ENCODE measurements around the gene MISP. TPM values are rescaled to one million over a fixed set of nuclear protein-coding genes. Genes with fewer than 3 reads are reported as not detected.

MISP gene
- total and polyA plus RNA-seq, 2 of the 13 experiments (the other 11 are each of a cell fraction or from before 2014, with no cell fraction given) = 0.67 to 1.3 TPM

GRCh38 chr19:800360-801029 lies 49.6 kb downstream of the MISP start (continued):
- TF ChIP-seq PATZ1 (CRISPR knock-in tag; IDR thresholded peaks at IDR 0.05) (peak; percentile 55; the same call in 1 of the 2 replicates), HDAC1 (CRISPR knock-in tag; IDR thresholded peaks at IDR 0.05) (no peak), HIVEP1 (CRISPR knock-in tag; IDR thresholded peaks at IDR 0.05) (no peak), MXD3 (CRISPR knock-in tag; IDR thresholded peaks at IDR 0.05) (no peak), SP5 (CRISPR knock-in tag; IDR thresholded peaks at IDR 0.05; ENCODE audit: borderline replicate concordance, low read depth) (peak; percentile 39; the same call in 1 of the 2 replicates), ZBTB20 (CRISPR knock-in tag; IDR thresholded peaks at IDR 0.05; ENCODE audit: borderline replicate concordance, low read depth) (no peak), PLSCR1 (CRISPR knock-in tag; IDR thresholded peaks at IDR 0.05; ENCODE audit: borderline replicate concordance) (no peak), ARNT2 (CRISPR knock-in tag; IDR thresholded peaks at IDR 0.05; ENCODE audit: low read depth) (no peak), EHMT2 (IDR thresholded peaks at IDR 0.05; ENCODE audit: borderline replicate concordance, low read depth, low read length) (no peak), ATF7 (IDR thresholded peaks at IDR 0.05) (no peak), ATF7 (CRISPR knock-in tag; IDR thresholded peaks at IDR 0.05) (no peak), ZGPAT (CRISPR knock-in tag; IDR thresholded peaks at IDR 0.05) (no peak), GATAD2A (CRISPR knock-in tag; IDR thresholded peaks at IDR 0.05) (peak; percentile 25; the same call in 1 of the 2 replicates), ZBTB42 (CRISPR knock-in tag; IDR thresholded peaks at IDR 0.05) (no peak), UBTF (CRISPR knock-in tag; IDR thresholded peaks at IDR 0.05) (no peak; the same call in 1 of the 2 replicates), SOX13 (IDR thresholded peaks at IDR 0.05) (no peak), SOX13 (CRISPR knock-in tag; conservative IDR thresholded peaks at IDR 0.05 in 1 of 2, IDR thresholded peaks at IDR 0.05 in 1 of 2) (peak in 1 of 2 experiments; percentile 19; a peak in 1 of 4 replicates), MED1 (CRISPR knock-in tag; IDR thresholded peaks at IDR 0.05) (0 out of 2 replicates have a peak, but pooled peaks have one; percentile 15), ZC3H4 (CRISPR knock-in tag; IDR thresholded peaks at IDR 0.05; ENCODE audit: borderline replicate concordance) (no peak), BRF2 (CRISPR knock-in tag; IDR thresholded peaks at IDR 0.05) (no peak)

Measured in HepG2 (cell line).